Neuronal stem cell (in vitro differentiated cells): ENCODE measurements around the gene TSPYL6.

Source experiments
- DNase-seq: peaks from one replicate; pipeline ENCODE4 v3.0.0-alpha.2; 2013; ENCODE audit warnings: low spot score
- H2AFZ ChIP-seq: one replicate; pipeline ENCODE4 v1.6.1; 2013; ENCODE audit warnings: mild to moderate bottlenecking, low read length, inconsistent platforms
- H2AK5ac ChIP-seq: 2 replicates; pipeline ENCODE4 v1.6.1; 2013; ENCODE audit warnings: low read depth, mild to moderate bottlenecking, inconsistent platforms, low read length, moderate library complexity, mixed read lengths
- H2BK120ac ChIP-seq: 2 replicates; pipeline ENCODE4 v1.6.1; 2013; ENCODE audit warnings: low read depth, mild to moderate bottlenecking, inconsistent platforms, low read length, moderate library complexity, mixed read lengths
- H2BK12ac ChIP-seq: one replicate; pipeline ENCODE4 v1.6.1; 2013; ENCODE audit warnings: low read length, inconsistent platforms
- H2BK15ac ChIP-seq: 2 replicates; pipeline ENCODE4 v1.6.1; 2013; ENCODE audit warnings: mild to moderate bottlenecking, low read length, inconsistent platforms, mixed read lengths
- H2BK5ac ChIP-seq: one replicate; pipeline ENCODE4 v1.6.1; 2013; ENCODE audit warnings: inconsistent platforms, mild to moderate bottlenecking, low read length, moderate library complexity
- H3K14ac ChIP-seq: one replicate; pipeline ENCODE4 v1.6.1; 2013; ENCODE audit warnings: low read length, inconsistent platforms
- H3K18ac ChIP-seq: 2 replicates; pipeline ENCODE4 v1.6.1; 2013; ENCODE audit warnings: low read length, inconsistent platforms
- H3K23ac ChIP-seq: 2 replicates; pipeline ENCODE4 v1.6.1; 2013; ENCODE audit warnings: low read depth, mild to moderate bottlenecking, mixed read lengths, low read length, inconsistent platforms; ENCODE audit not compliant: poor library complexity
- H3K27ac ChIP-seq: replicated peaks from 3 replicates; pipeline ENCODE4 v1.5.1; 2013; ENCODE audit warnings: low read length, inconsistent platforms
- H3K27me3 ChIP-seq, 3 experiments: 2 replicates each; pipeline ENCODE4 v1.6.1; 2013; ENCODE audit warnings: low read length in 3 of 3, mild to moderate bottlenecking in 2 of 3, inconsistent platforms in 1 of 3, low read depth in 1 of 3, mixed read lengths in 1 of 3, moderate library complexity in 1 of 3; ENCODE audit not compliant: control insufficient read depth in 3 of 3, insufficient read depth in 3 of 3
- H3K36me3 ChIP-seq, 2 donors: replicated peaks in 1 of 2; 2 replicates each; pipeline ENCODE4 v1.6.1; 2013; ENCODE audit warnings: low read length in 2 of 2; ENCODE audit not compliant: control insufficient read depth in 2 of 2, insufficient read depth in 2 of 2
- H3K4ac ChIP-seq: 2 replicates; pipeline ENCODE4 v1.6.1; 2013; ENCODE audit warnings: inconsistent platforms, mild to moderate bottlenecking, low read length, moderate library complexity
- H3K4me1 ChIP-seq, 2 donors: 1 replicate in 1 of 2; 2 replicates in 1 of 2; pipeline ENCODE4 v1.6.1; 2013; ENCODE audit warnings: low read length in 2 of 2, low read depth in 1 of 2; ENCODE audit not compliant: control insufficient read depth in 2 of 2, insufficient read depth in 1 of 2
- H3K4me2 ChIP-seq: one replicate; pipeline ENCODE4 v1.6.1; 2013; ENCODE audit warnings: mild to moderate bottlenecking, low read length, inconsistent platforms; ENCODE audit not compliant: insufficient read depth, poor library complexity, severe bottlenecking
- H3K4me3 ChIP-seq, 2 donors: 2 replicates each; pipeline ENCODE4 v1.5.1; 2013; ENCODE audit warnings: low read length in 2 of 2, mild to moderate bottlenecking in 2 of 2, inconsistent platforms in 1 of 2, moderate library complexity in 1 of 2
- H3K79me1 ChIP-seq: one replicate; pipeline ENCODE4 v1.6.1; 2013; ENCODE audit warnings: low read depth, mild to moderate bottlenecking, inconsistent platforms, low read length, moderate library complexity
- H3K9ac ChIP-seq: one replicate; pipeline ENCODE4 v1.6.1; 2013; ENCODE audit warnings: mild to moderate bottlenecking, low read depth, low read length, inconsistent platforms; ENCODE audit not compliant: poor library complexity
- H3K9me3 ChIP-seq, 2 donors: replicated peaks in 1 of 2; 2 replicates each; pipeline versions ENCODE3 to v1.6.1; 2013; ENCODE audit warnings: low read length in 2 of 2, mild to moderate bottlenecking in 2 of 2, inconsistent platforms in 1 of 2, low read depth in 1 of 2, mixed read lengths in 1 of 2, moderate library complexity in 1 of 2; ENCODE audit not compliant: control insufficient read depth in 2 of 2, insufficient read depth in 1 of 2
- H4K8ac ChIP-seq: one replicate; pipeline ENCODE4 v1.6.1; 2013; ENCODE audit warnings: low read depth, mild to moderate bottlenecking, inconsistent platforms, low read length, moderate library complexity
- H4K91ac ChIP-seq: one replicate; pipeline ENCODE4 v1.6.1; 2013; ENCODE audit warnings: low read length, low read depth, mild to moderate bottlenecking, inconsistent platforms; ENCODE audit not compliant: poor library complexity
- WGBS, 2 donors: extraction: QIAGEN DNeasy Blood & Tissue Kit; methylation state at CpG; one replicate each; pipeline ENCODE4 v1.1.7; 2013; ENCODE audit warnings: missing lambda C conversion rate in 2 of 2, mixed read lengths in 1 of 2; ENCODE audit not compliant: insufficient read length in 2 of 2, insufficient replicate concordance in 1 of 2; ENCODE audit errors: extremely low coverage in 2 of 2; 5-methylcytosine and 5-hydroxymethylcytosine counted together

TSPYL6 gene

GRCh38 chr2:54274781-54275242 is 18.8 kb upstream of the TSPYL6 start:
- Histone ChIP-seq H3K4me3 (no peak overlapping the region), H3K14ac (no peak overlapping the region), H3K4me1 (no peaks in the 10 kb centered on the region), H2BK15ac (no peak overlapping the region), H2AFZ (no peak overlapping the region), H4K91ac (no peak overlapping the region), H2BK12ac (no peak overlapping the region), H3K79me1 (no peaks in the 10 kb centered on the region), H3K27ac (no peak overlapping the region), H3K4me2 (no peak overlapping the region), H2BK120ac (no peak overlapping the region), H3K4ac (no peak overlapping the region), H3K27me3 (no peaks in the 10 kb centered on the region), H3K9me3 (no peaks in the 10 kb centered on the region), H3K36me3 (no peaks in the 10 kb centered on the region), H3K18ac (no peak overlapping the region), H2BK5ac (no peak overlapping the region), H2AK5ac (no peak overlapping the region), H3K23ac (no peak overlapping the region), H3K9ac (no peak overlapping the region), H4K8ac (no peak overlapping the region)
- DNase-seq: no peak
- WGBS, 2 donors: no CpG with 5 or more reads among the region's 1 CpG

DNA sequence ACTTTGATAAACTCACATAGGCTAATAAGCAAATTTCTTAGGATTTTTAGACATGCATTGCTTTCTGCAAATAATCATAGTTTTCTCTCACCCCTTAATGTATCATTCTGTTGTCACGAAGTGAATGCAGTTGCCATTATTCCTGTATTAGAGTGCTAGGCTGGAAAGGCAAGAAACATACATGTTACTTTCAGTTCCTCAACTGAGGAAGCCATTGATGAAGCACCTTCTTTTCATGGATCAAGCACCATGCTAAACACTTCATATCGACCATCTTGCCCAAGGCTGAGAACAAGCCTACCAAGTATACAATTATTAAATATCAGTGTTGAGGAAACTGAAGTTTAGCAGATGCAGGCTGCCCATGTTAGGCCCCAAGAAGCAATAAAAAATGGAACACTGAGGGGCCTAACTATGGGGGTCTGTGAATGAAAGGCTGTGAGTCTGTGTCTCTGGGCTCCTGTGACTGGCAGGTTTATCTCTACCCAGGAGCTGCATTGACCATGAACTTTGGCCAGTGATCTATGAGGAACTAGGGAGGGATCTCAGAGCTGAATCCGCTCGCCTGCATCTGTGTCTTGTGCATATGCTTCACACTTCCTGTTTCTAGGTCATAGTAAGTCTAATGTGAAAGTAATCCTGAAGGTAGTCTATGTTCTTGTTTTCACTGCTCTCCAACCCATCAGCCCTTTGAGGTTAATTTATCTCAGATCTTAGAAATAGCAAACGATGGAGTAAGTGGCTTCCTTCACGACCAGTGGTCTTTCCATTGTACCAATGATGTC is 16.0 kb upstream of the TSPYL6 start:
- Histone ChIP-seq H4K91ac (no peak overlapping the region), H3K9ac (no peak overlapping the region), H3K27me3 (no peaks in the 10 kb centered on the region), H3K4me3 (no peak overlapping the region), H2BK120ac (no peak overlapping the region), H3K79me1 (no peaks in the 10 kb centered on the region), H3K4me1 (no peaks in the 10 kb centered on the region), H3K27ac (no peak overlapping the region), H4K8ac (no peak overlapping the region), H3K9me3 (no peaks in the 10 kb centered on the region), H3K23ac (no peak overlapping the region), H2BK5ac (no peak overlapping the region), H3K36me3 (no peaks in the 10 kb centered on the region), H3K4me2 (no peak overlapping the region), H2AFZ (no peak overlapping the region), H3K4ac (no peak overlapping the region), H2AK5ac (no peak overlapping the region), H3K14ac (no peak overlapping the region), H2BK12ac (no peak overlapping the region), H3K18ac (no peak overlapping the region), H2BK15ac (no peak overlapping the region)
- DNase-seq: no peak
- WGBS, 2 donors: no CpG with 5 or more reads among the region's 6 CpGs

GRCh38 chr2:54271189-54271588 is 15.2 kb upstream of the TSPYL6 start:
- Histone ChIP-seq H2BK15ac (no peak overlapping the region), H3K23ac (no peak overlapping the region), H3K4ac (no peak overlapping the region), H3K27me3 (no peaks in the 10 kb centered on the region), H3K36me3 (no peaks in the 10 kb centered on the region), H3K4me1 (no peaks in the 10 kb centered on the region), H3K9ac (no peak overlapping the region), H3K4me3 (no peak overlapping the region), H3K4me2 (no peak overlapping the region), H3K27ac (no peak overlapping the region), H2BK5ac (no peak overlapping the region), H2BK120ac (no peak overlapping the region), H2BK12ac (no peak overlapping the region), H3K9me3 (no peaks in the 10 kb centered on the region), H4K8ac (no peak overlapping the region), H2AK5ac (no peak overlapping the region), H3K14ac (no peak overlapping the region), H4K91ac (no peak overlapping the region), H3K18ac (no peak overlapping the region), H3K79me1 (no peaks in the 10 kb centered on the region), H2AFZ (no peak overlapping the region)
- no peak for DNase-seq
- WGBS, 2 donors: no CpG with 5 or more reads among the region's 4 CpGs

- no peaks in the 10 kb centered on the region for H3K4me1 ChIP-seq
- H4K8ac ChIP-seq: no peak overlapping the region
- H3K36me3 ChIP-seq: no peaks in the 10 kb centered on the region
- no peak overlapping the region for H2BK120ac ChIP-seq
- H3K79me1 ChIP-seq: peaks cover 1% of the 10 kb centered on the region
- no peak overlapping the region for H2BK12ac ChIP-seq
- H2BK5ac ChIP-seq: no peak overlapping the region
- WGBS, 2 donors: no CpG with 5 or more reads among the region's 1 CpG
- no peak overlapping the region for H3K4ac ChIP-seq
- no peak overlapping the region for H3K27ac ChIP-seq
- H3K23ac ChIP-seq: no peak overlapping the region
- no peaks in the 10 kb centered on the region for H3K9me3 ChIP-seq
- H3K18ac ChIP-seq: no peak overlapping the region
- no peak overlapping the region for H2AK5ac ChIP-seq
- H3K4me3 ChIP-seq: no peak overlapping the region
- H3K14ac ChIP-seq: no peak overlapping the region
- no peak for DNase-seq
- H2AFZ ChIP-seq: no peak overlapping the region
- no peak overlapping the region for H3K9ac ChIP-seq
- H4K91ac ChIP-seq: no peak overlapping the region
- no peak overlapping the region for H2BK15ac ChIP-seq
- no peak overlapping the region for H3K4me2 ChIP-seq
- H3K27me3 ChIP-seq: no peaks in the 10 kb centered on the region
Observed at GRCh38 chr2:54267577-54267976, 11.5 kb upstream of the TSPYL6 start.
